NB4 (cell line): ENCODE results near the gene ZBTB43.

Source experiments
- DNase-seq: peaks from one replicate; pipeline ENCODE4 v3.0.0; 2010; ENCODE audit warnings: low read depth
- H3K4me3 ChIP-seq: one replicate; pipeline ENCODE4 v1.5.1; 2011; ENCODE audit warnings: mild to moderate bottlenecking, low read depth, low read length, moderate library complexity
- MYC ChIP-seq: IDR thresholded peaks from 2 replicates; pipeline ENCODE4 v1.6.1; 2011; ENCODE audit warnings: low read depth, low read length
- POLR2A ChIP-seq: IDR thresholded peaks from 2 replicates; pipeline ENCODE4 v1.6.1; 2011; ENCODE audit warnings: mild to moderate bottlenecking; ENCODE audit not compliant: insufficient read length; ENCODE audit errors: extremely low read depth
- TF ChIP-seq, protein P1 (sequence below): IDR thresholded peaks from one replicate; pipeline ENCODE4 v1.5.1; 2012; ENCODE audit warnings: low read depth, low read length
- TF ChIP-seq, protein P2 (sequence below): IDR thresholded peaks from 2 replicates; pipeline ENCODE4 v1.6.1; 2011; ENCODE audit warnings: low read depth, low read length

The ZBTB43 gene

DNA sequence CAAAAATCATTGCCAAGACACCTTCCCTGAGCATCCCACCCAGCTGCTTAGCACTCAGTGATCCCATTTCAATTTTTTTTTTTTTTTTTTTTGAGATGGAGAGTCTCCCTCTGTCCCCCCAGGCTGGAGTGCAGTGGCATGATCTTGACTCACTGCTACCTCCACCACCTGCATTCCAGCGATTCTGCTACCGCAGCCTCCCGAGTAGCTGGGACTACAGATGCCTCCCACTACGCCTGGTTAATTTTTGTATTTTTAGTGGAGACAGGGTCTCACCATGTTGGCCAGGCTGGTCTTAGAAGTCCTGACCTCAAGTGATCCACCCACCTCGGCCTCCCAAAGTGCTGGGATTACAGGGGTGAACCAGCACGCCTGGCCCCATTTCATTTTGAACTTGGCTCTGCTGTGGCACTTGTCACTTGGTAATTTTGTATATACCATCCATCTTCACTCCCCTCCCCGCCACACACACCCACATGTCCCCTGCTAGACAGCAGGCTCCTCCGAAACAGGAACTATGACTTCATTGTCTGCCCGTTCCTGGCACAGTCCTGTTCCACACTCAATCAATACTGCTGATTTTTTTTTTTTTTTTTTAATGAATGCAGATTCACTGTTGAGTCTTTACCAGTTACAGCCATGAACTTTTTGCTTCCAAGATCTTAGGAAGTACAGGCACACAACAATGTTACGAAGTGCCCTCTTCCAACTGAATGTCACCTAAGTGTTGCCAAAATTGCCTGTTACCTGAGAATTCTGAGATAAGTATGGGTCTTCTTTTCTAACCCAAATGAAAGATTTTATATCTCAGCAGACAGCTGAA lies 38.3 kb downstream of the ZBTB43 start:
- TF ChIP-seq, protein P1, sequence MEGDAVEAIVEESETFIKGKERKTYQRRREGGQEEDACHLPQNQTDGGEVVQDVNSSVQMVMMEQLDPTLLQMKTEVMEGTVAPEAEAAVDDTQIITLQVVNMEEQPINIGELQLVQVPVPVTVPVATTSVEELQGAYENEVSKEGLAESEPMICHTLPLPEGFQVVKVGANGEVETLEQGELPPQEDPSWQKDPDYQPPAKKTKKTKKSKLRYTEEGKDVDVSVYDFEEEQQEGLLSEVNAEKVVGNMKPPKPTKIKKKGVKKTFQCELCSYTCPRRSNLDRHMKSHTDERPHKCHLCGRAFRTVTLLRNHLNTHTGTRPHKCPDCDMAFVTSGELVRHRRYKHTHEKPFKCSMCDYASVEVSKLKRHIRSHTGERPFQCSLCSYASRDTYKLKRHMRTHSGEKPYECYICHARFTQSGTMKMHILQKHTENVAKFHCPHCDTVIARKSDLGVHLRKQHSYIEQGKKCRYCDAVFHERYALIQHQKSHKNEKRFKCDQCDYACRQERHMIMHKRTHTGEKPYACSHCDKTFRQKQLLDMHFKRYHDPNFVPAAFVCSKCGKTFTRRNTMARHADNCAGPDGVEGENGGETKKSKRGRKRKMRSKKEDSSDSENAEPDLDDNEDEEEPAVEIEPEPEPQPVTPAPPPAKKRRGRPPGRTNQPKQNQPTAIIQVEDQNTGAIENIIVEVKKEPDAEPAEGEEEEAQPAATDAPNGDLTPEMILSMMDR = no peak
- TF ChIP-seq POLR2A (no peak), MYC (no peak)
- TF ChIP-seq, protein P2, sequence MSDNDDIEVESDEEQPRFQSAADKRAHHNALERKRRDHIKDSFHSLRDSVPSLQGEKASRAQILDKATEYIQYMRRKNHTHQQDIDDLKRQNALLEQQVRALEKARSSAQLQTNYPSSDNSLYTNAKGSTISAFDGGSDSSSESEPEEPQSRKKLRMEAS = no peak
- DNase-seq = no peak
- no peak overlapping the region for H3K4me3 ChIP-seq

DNA sequence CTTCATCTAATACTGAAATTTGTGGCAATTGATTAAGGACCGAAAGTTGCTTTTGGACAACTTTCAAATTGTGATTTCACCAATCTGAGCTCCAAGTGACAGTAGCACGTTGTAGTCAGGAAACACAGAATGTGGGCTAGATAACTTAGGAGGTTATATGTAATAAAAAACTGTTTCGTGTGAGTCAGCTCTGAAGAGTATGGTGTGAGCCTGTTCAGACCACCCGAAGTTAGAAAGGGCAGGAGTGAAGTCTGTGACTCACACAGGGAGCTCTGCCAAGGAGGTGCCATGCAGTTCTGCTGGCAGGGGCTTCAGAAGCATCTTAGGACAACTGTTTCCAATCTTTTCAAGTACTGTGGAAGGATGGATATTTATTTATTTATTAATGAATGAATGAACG lies 39.2 kb downstream of the ZBTB43 start:
- DNase-seq = no peak
- TF ChIP-seq MYC = no peak
- no peak for TF ChIP-seq POLR2A
- TF ChIP-seq, protein P2 = no peak
- TF ChIP-seq, protein P1 = no peak
- no peak overlapping the region for H3K4me3 ChIP-seq

- TF ChIP-seq POLR2A (no peak), MYC (no peak)
- TF ChIP-seq, protein P2 = no peak
- TF ChIP-seq, protein P1 = no peak
- no peak for DNase-seq
- no peak overlapping the region for H3K4me3 ChIP-seq
Measured at GRCh38 chr9:126847051-126847450, 42.2 kb downstream of the ZBTB43 start.

- no peak for DNase-seq
- H3K4me3 ChIP-seq = no peak overlapping the region
- TF ChIP-seq MYC (no peak), POLR2A (no peak)
- TF ChIP-seq, protein P1 = no peak
- TF ChIP-seq, protein P2 = no peak
Measured at GRCh38 chr9:126849591-126850225, 44.9 kb downstream of the ZBTB43 start.

DNA sequence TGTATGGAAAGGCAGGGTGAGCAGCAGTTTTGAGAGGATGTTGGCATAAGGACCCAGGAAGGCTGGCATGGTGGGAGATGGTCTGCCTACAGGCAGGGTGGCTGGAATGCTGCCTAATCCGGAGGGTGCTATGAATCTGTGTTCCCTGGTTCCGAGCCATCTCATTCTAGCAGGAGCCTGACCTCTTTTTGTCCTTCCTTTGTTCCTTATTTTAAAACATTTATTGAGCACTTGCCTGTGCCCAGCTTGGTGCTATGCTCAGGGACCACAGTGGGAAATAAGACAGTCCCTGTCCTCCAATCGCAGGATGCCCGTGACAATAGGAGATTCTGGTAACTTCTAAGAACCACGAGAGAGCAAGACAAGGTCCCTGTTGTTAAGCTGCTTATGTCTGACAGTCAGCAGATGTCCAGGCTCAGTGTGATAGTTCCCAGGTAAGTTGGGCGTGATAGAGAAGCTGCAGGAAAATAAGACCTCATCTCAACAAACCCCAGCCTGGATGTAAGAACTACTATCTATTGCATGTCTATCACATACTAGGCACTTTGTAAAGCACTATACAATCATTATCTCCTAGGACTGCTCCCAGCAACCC lies 46.5 kb downstream of the ZBTB43 start:
- no peak overlapping the region for H3K4me3 ChIP-seq
- DNase-seq = no peak
- TF ChIP-seq POLR2A (no peak), MYC (no peak)
- TF ChIP-seq, protein P2 = no peak
- TF ChIP-seq, protein P1 = no peak
